ENCODE measurements around the gene USP48. TPM values are rescaled to one million over a fixed set of nuclear protein-coding genes. Genes with fewer than 3 reads are reported as not detected.

USP48 gene
- polyA plus RNA-seq, 1 experiment = 43.6 TPM

DNA sequence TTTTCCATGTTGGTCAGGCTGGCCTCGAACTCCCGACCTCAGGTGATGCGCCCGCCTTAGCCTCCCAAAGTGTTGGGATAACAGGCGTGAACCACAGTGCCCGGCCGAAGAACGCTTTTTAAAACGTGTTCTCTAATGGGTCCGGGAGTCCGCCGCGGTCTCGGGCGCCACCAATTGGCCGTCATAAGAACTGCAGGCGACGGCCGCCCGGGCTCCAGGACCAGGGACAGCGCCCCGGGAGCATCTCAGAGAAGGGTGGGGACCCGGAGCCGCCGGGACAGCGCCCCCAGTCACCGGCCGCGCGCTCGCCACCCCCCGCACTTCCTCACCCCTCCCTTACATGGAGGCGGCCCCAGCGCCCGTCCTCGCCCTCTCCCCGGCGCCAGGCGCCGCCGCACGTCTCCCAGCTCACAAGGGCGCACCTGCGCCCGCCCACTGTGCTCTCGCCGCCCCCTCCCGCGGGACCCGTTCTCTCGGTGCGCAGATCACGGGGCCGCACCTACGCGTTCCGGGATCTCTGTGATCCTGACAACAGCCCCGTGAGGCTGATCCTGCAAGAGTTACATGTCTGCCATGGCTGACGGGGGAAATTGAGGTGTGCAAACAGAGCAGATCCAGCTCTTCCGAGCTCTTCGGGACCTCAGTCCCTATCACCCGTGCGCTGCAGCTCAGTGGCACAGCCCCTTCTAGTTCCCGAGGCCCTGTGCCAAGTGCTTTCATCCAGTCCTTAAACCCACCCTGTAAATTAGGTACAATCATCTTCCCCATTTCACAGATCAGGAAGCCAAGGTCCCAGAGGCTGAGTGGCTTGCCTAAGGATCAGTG is 123.6 kb downstream of the USP48 start:
- H3K4me3 ChIP-seq (ENCODE audit: low read depth, low read length) = peak overlapping the region; percentile 20; the same call in 1 of the 2 replicates
- peaks cover 34% of the 10 kb centered on the region for H3K27me3 ChIP-seq (ENCODE audit: control insufficient read depth, insufficient read depth, low read length)
- DNase-seq (ENCODE audit: low read depth, low spot score) = no peak
- no peaks in the 10 kb centered on the region for H3K9me3 ChIP-seq (ENCODE audit: control insufficient read depth, insufficient read depth, low read length)
- H3K27ac ChIP-seq (ENCODE audit: low read depth, low read length) = no peak overlapping the region
- TF ChIP-seq, protein P1, sequence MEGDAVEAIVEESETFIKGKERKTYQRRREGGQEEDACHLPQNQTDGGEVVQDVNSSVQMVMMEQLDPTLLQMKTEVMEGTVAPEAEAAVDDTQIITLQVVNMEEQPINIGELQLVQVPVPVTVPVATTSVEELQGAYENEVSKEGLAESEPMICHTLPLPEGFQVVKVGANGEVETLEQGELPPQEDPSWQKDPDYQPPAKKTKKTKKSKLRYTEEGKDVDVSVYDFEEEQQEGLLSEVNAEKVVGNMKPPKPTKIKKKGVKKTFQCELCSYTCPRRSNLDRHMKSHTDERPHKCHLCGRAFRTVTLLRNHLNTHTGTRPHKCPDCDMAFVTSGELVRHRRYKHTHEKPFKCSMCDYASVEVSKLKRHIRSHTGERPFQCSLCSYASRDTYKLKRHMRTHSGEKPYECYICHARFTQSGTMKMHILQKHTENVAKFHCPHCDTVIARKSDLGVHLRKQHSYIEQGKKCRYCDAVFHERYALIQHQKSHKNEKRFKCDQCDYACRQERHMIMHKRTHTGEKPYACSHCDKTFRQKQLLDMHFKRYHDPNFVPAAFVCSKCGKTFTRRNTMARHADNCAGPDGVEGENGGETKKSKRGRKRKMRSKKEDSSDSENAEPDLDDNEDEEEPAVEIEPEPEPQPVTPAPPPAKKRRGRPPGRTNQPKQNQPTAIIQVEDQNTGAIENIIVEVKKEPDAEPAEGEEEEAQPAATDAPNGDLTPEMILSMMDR (IDR thresholded peaks at IDR 0.05; ENCODE audit: low read depth, low read length) = peak; percentile 84
- ChIA-PET POLR2A (interaction anchor here (1.1 kb wide), 1 partner anchor 12 kb away, joined by 3 read pairs; no protein-coding TSS in a partner anchor), CTCF (interaction anchor here (0.6 to 2.5 kb wide), 11 partner anchors 9 to 758 kb away, joined by 3 to 21 read pairs (median 3); no protein-coding TSS in a partner anchor)

DNA sequence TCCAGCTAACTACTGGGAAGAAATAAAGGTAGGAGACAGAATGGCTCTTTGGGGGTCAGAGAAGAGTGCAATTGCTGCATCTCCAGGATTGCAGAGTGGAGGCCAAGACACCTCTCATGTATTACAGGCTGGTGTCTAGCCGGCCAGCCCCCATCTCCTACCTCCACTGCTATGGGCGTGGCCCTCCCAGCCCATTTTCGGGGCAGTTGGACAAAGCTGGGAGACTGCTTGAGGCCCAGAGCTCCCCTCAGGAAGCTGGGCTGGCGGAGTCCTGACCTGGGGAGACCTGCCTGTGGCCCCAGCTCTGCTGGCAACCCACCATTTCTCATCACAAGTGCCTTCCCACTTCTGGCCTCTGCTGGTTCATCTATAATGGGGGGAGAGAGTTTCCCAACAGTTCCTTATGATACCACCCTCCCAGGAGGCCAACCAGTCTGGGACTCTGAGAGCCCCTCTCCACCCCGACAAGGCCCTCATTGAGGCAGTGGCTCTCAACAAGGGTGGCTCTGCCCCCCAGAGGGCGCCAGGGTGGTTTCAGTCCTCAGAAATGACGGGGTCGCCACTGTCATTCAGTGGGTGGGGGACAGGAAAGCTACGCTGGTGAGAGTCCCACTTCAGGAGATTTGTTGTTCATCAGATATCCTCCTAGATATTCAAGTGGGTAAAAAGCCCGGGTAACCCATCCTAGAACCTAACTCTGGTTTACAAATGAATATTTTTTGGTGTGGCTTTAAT is 125.3 kb downstream of the USP48 start:
- ChIA-PET POLR2A (no interaction called here), CTCF (interaction anchor here (1.0 to 2.5 kb wide), 6 partner anchors 7 to 961 kb away, joined by 3 to 21 read pairs (median 3); no protein-coding TSS in a partner anchor)
- TF ChIP-seq, protein P1 (IDR thresholded peaks at IDR 0.05; ENCODE audit: low read depth, low read length) = no peak
- no peak overlapping the region for H3K4me3 ChIP-seq (ENCODE audit: low read depth, low read length)
- peaks cover 33% of the 10 kb centered on the region for H3K27me3 ChIP-seq (ENCODE audit: control insufficient read depth, insufficient read depth, low read length)
- H3K9me3 ChIP-seq (ENCODE audit: control insufficient read depth, insufficient read depth, low read length) = no peaks in the 10 kb centered on the region
- no peak for DNase-seq (ENCODE audit: low read depth, low spot score)
- H3K27ac ChIP-seq (ENCODE audit: low read depth, low read length) = no peak overlapping the region

DNA sequence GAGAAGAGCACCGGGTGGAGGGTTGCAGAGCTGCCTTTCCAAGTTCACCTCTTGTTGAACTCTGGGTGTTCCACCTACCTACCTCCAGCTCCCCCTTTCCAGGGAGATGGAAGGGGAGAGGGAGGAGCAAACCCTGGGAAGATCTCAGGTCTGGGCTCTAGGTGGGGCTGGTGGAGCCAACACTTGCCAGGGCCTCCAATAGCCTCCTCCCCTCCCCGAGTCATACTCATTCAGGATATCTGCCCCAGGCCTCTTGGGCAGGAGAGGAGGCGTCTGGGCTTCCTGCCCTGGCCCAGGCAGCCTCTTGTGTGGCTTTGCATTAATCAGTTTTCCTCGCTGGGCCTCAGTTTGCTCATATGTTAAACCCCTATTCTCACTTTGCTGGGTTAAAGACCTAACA is 127.2 kb downstream of the USP48 start:
- ChIA-PET CTCF (interaction anchor here (0.8 to 1.3 kb wide), 2 partner anchors 285 to 287 kb away, joined by 3 to 4 read pairs; no protein-coding TSS in a partner anchor), POLR2A (no interaction called here)
- Histone ChIP-seq H3K27me3 (ENCODE audit: control insufficient read depth, insufficient read depth, low read length) (peaks cover 42% of the 10 kb centered on the region), H3K9me3 (ENCODE audit: control insufficient read depth, insufficient read depth, low read length) (no peaks in the 10 kb centered on the region), H3K27ac (ENCODE audit: low read depth, low read length) (no peak overlapping the region), H3K4me3 (ENCODE audit: low read depth, low read length) (no peak overlapping the region)
- TF ChIP-seq, protein P1 (IDR thresholded peaks at IDR 0.05; ENCODE audit: low read depth, low read length) = no peak
- no peak for DNase-seq (ENCODE audit: low read depth, low spot score)

DNA sequence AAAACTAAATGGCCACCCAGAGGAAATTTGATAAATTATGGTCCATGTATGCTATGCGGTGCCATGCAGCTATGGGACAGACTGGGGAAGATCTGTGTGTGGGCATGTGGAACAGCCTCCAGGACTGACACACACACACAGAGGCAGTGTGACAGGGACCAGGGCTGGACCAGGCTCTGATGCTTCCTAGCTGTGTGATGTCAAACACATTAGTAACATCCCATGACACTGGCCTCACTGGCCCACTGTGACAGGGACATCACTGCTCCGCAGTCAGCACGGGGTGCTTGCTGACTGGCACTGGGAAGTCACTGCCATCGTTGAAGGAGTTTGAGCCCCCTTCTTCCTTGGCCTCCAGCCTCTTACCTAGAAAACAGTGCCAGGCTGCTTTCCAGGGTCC is 127.7 kb downstream of the USP48 start:
- TF ChIP-seq, protein P1 (IDR thresholded peaks at IDR 0.05; ENCODE audit: low read depth, low read length) = no peak
- H3K27ac ChIP-seq (ENCODE audit: low read depth, low read length) = no peak overlapping the region
- ChIA-PET CTCF (no interaction called here), POLR2A (no interaction called here)
- no peak for DNase-seq (ENCODE audit: low read depth, low spot score)
- no peaks in the 10 kb centered on the region for H3K9me3 ChIP-seq (ENCODE audit: control insufficient read depth, insufficient read depth, low read length)
- H3K27me3 ChIP-seq (ENCODE audit: control insufficient read depth, insufficient read depth, low read length) = peaks cover 45% of the 10 kb centered on the region
- H3K4me3 ChIP-seq (ENCODE audit: low read depth, low read length) = no peak overlapping the region

DNA sequence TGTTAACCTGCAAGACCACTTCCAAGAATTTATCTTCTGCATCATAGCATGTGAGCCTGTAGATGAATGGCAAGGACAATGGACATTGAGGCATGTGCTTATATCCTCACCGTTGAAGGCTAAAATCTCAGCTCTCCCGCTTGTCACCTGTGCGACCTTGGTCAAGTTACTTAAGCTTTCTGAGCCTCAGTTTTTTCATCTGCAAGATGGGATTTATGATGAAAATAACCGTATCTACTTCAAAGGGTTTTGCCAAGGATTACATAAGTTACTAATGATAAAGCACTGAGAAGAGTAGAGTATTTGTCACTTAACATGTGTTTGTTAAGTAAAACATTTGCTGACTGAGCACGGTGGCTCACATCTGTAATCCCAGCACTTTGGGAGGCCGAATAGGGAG is 128.7 kb downstream of the USP48 start:
- H3K27ac ChIP-seq (ENCODE audit: low read depth, low read length) = no peak overlapping the region
- no peak overlapping the region for H3K4me3 ChIP-seq (ENCODE audit: low read depth, low read length)
- ChIA-PET CTCF (no interaction called here), POLR2A (no interaction called here)
- no peaks in the 10 kb centered on the region for H3K9me3 ChIP-seq (ENCODE audit: control insufficient read depth, insufficient read depth, low read length)
- TF ChIP-seq, protein P1 (IDR thresholded peaks at IDR 0.05; ENCODE audit: low read depth, low read length) = no peak
- peaks cover 45% of the 10 kb centered on the region for H3K27me3 ChIP-seq (ENCODE audit: control insufficient read depth, insufficient read depth, low read length)
- DNase-seq (ENCODE audit: low read depth, low spot score) = no peak

Measured in AG04450 (cell line).